ENCODE measurements around the gene MAGIX. TPM values are rescaled to one million over a fixed set of nuclear protein-coding genes. Genes with fewer than 3 reads are reported as not detected.
"Not testable (repeated sequence)": the region's sequence is repeated elsewhere in the genome, so short reads cannot be mapped to it uniquely, and the experiment has no call there.

MAGIX gene
- total RNA-seq, 6 donors from 2014 or later, result 7.3 to 16.3 (median 12.9) TPM

GRCh38 chrX:49139713-49140112 lies 22.8 kb upstream of the MAGIX start:
- no peaks in the 10 kb centered on the region for H3K27me3 ChIP-seq
- ATAC-seq (ENCODE audit: low FRiP score in 2 of 2), result no peak
- peaks cover 0 to 49% (median 9%) of the 10 kb centered on the region in 4 donors for H3K9me3 ChIP-seq
- TF ChIP-seq POLR2AphosphoS5 (IDR thresholded peaks at IDR 0.05), result no peak
- WGBS, 2 donors, result 75 to 90% methylated on average over 3 to 4 of the region's 4 CpGs
- DNase-seq, result no peak
- no peak overlapping the region for H3K27ac ChIP-seq
- H3K4me3 ChIP-seq, result no peak overlapping the region
- no peaks in the 10 kb centered on the region for H3K36me3 ChIP-seq
- no peaks in the 10 kb centered on the region for H3K4me1 ChIP-seq

- H3K27me3 ChIP-seq; H3K36me3 ChIP-seq; H3K27ac ChIP-seq; H3K4me3 ChIP-seq; ATAC-seq (ENCODE audit: low FRiP score in 2 of 2); DNase-seq; H3K4me1 ChIP-seq: not testable (repeated sequence)
- peak in 3 of 6 experiments; percentile 23 to 35 (median 27) for TF ChIP-seq CTCF (IDR thresholded peaks at IDR 0.05)
- 39 to 53% methylated on average over 7 to 9 of the region's 9 CpGs for WGBS, 2 donors
- peaks cover 0 to 49% (median 9%) of the 10 kb centered on the region in 4 donors for H3K9me3 ChIP-seq
These were observed 20.3 kb upstream of the MAGIX start for GRCh38 chrX:49142264-49142663.

- peaks cover 0 to 45% (median 9%) of the 10 kb centered on the region in 4 donors for H3K9me3 ChIP-seq
- H3K27ac ChIP-seq; H3K27me3 ChIP-seq; ATAC-seq (ENCODE audit: low FRiP score in 2 of 2); H3K4me3 ChIP-seq; H3K36me3 ChIP-seq; DNase-seq; H3K4me1 ChIP-seq: not testable (repeated sequence)
- 73% methylated on average over 7 of the region's 7 CpGs; no CpG with 5 or more reads in 1 of the 2 donors for WGBS, 2 donors
These were observed 19.4 kb upstream of the MAGIX start for GRCh38 chrX:49143154-49143553.

- no peak overlapping the region for H3K4me3 ChIP-seq
- ATAC-seq (ENCODE audit: low FRiP score in 2 of 2) (no peak), DNase-seq (no peak)
- H3K27ac ChIP-seq, result no peak overlapping the region
- no peaks in the 10 kb centered on the region for H3K27me3 ChIP-seq
- H3K9me3 ChIP-seq, result peaks cover 0 to 7% (median 0%) of the 10 kb centered on the region in 4 donors
- peaks cover 0 to 3% (median 0%) of the 10 kb centered on the region in 4 donors for H3K4me1 ChIP-seq
- 95 to 100% methylated on average over 3 to 8 of the region's 8 CpGs for WGBS, 2 donors
- TF ChIP-seq EP300 (IDR thresholded peaks at IDR 0.05) (no peak), POLR2AphosphoS5 (IDR thresholded peaks at IDR 0.05) (no peak), POLR2A (IDR thresholded peaks at IDR 0.05) (no peak), CTCF (IDR thresholded peaks at IDR 0.05) (no peak)
- H3K36me3 ChIP-seq, result no peaks in the 10 kb centered on the region
These were observed 15.3 kb upstream of the MAGIX start for GRCh38 chrX:49147282-49147681.

GRCh38 chrX:49147936-49148335 lies 14.6 kb upstream of the MAGIX start:
- Histone ChIP-seq H3K27ac (no peak overlapping the region), H3K9me3 (peaks cover 0 to 2% (median 0%) of the 10 kb centered on the region in 4 donors), H3K36me3 (no peaks in the 10 kb centered on the region), H3K4me3 (no peak overlapping the region), H3K27me3 (no peaks in the 10 kb centered on the region), H3K4me1 (peaks cover 0 to 3% (median 0%) of the 10 kb centered on the region in 4 donors)
- TF ChIP-seq EP300 (IDR thresholded peaks at IDR 0.05), result no peak
- TF ChIP-seq POLR2A (IDR thresholded peaks at IDR 0.05), result no peak
- TF ChIP-seq CTCF (IDR thresholded peaks at IDR 0.05), result no peak
- no peak for TF ChIP-seq POLR2AphosphoS5 (IDR thresholded peaks at IDR 0.05)
- DNase-seq (no peak), ATAC-seq (ENCODE audit: low FRiP score in 2 of 2) (no peak)
- 91 to 93% methylated on average over 9 to 13 of the region's 13 CpGs for WGBS, 2 donors

GRCh38 chrX:49148390-49149100 lies 14.0 kb upstream of the MAGIX start:
- H3K27ac ChIP-seq; ATAC-seq (ENCODE audit: low FRiP score in 2 of 2); H3K36me3 ChIP-seq; DNase-seq; H3K4me1 ChIP-seq; H3K27me3 ChIP-seq; H3K9me3 ChIP-seq; H3K4me3 ChIP-seq: not testable (repeated sequence)
- 30 to 80% methylated on average over 2 to 21 of the region's 21 CpGs for WGBS, 2 donors

- WGBS, 2 donors, result 93 to 96% methylated on average over 9 to 14 of the region's 14 CpGs
- not testable (repeated sequence) for H3K9me3 ChIP-seq; H3K4me1 ChIP-seq; DNase-seq; H3K27me3 ChIP-seq; H3K36me3 ChIP-seq; H3K27ac ChIP-seq; ATAC-seq (ENCODE audit: low FRiP score in 2 of 2); H3K4me3 ChIP-seq
These were observed 13.3 kb upstream of the MAGIX start for GRCh38 chrX:49149291-49149690.

Measured in upper lobe of left lung (tissue), 6 donors.